Endodermal cell (in vitro differentiated cells): ENCODE data around the gene TECTA. TPM values are rescaled to one million over a fixed set of nuclear protein-coding genes. Genes with fewer than 3 reads are reported as not detected.

Source experiments
- DNase-seq: peaks from one replicate; pipeline ENCODE4 v3.0.0-alpha.2; 2017
- H3K27ac ChIP-seq: 2 replicates; pipeline ENCODE4 v1.5.1; 2013; ENCODE audit warnings: mild to moderate bottlenecking, low read depth, low read length, moderate library complexity
- H3K27me3 ChIP-seq: 2 replicates; pipeline ENCODE4 v1.6.1; 2013; ENCODE audit warnings: mild to moderate bottlenecking, low read length, moderate library complexity; ENCODE audit not compliant: insufficient read depth, control insufficient read depth, poor library complexity, severe bottlenecking
- H3K36me3 ChIP-seq: 2 replicates; pipeline ENCODE4 v1.7.0; 2013; ENCODE audit warnings: mild to moderate bottlenecking, low read length, moderate library complexity; ENCODE audit not compliant: control insufficient read depth, insufficient read depth
- H3K4me1 ChIP-seq: one replicate; pipeline ENCODE4 v1.7.0; 2013; ENCODE audit warnings: low read length; ENCODE audit not compliant: control insufficient read depth, insufficient read depth
- H3K4me3 ChIP-seq: 2 replicates; pipeline ENCODE4 v1.5.1; 2013; ENCODE audit warnings: mild to moderate bottlenecking, low read length, moderate library complexity
- H3K9ac ChIP-seq: 2 replicates; pipeline ENCODE4 v1.6.1; 2013; ENCODE audit warnings: mild to moderate bottlenecking, low read length, moderate library complexity; ENCODE audit not compliant: poor library complexity, severe bottlenecking; ENCODE audit errors: extremely low read depth
- H3K9me3 ChIP-seq: 2 replicates; pipeline ENCODE4 v1.6.1; 2013; ENCODE audit warnings: mild to moderate bottlenecking, low read length, moderate library complexity; ENCODE audit not compliant: control insufficient read depth
- H3K27ac Mint-ChIP-seq: 2 replicates; pipeline ENCODE4 v1.8.0; 2020; ENCODE audit warnings: mixed read lengths
- H3K27me3 Mint-ChIP-seq: 2 replicates; pipeline ENCODE4 v1.8.0; 2021; ENCODE audit warnings: mild to moderate bottlenecking, mixed read lengths; ENCODE audit not compliant: insufficient read depth
- H3K36me3 Mint-ChIP-seq: 2 replicates; pipeline ENCODE4 v1.8.0; 2020; ENCODE audit warnings: low read depth, mixed read lengths
- H3K4me1 Mint-ChIP-seq: 2 replicates; pipeline ENCODE4 v1.8.0; 2020; ENCODE audit warnings: mixed read lengths
- H3K4me3 Mint-ChIP-seq: 2 replicates; pipeline ENCODE4 v1.8.0; 2020; ENCODE audit warnings: mild to moderate bottlenecking, moderate library complexity, mixed read lengths
- H3K9me3 Mint-ChIP-seq: 2 replicates; pipeline ENCODE4 v1.8.0; 2020; ENCODE audit warnings: mild to moderate bottlenecking, mixed read lengths
- WGBS, 2 experiments: methylation state at CpG; one replicate each; pipeline versions ENCODE4 v1.1.5 to v1.1.7; 2013; ENCODE audit warnings: missing lambda C conversion rate in 2 of 2, mixed read lengths in 1 of 2; ENCODE audit not compliant: insufficient coverage in 1 of 2, insufficient read length in 1 of 2; 5-methylcytosine and 5-hydroxymethylcytosine counted together
- total RNA-seq, 2 donors: library from RNA; stranded (reverse); fragmentation: NEBNext Ultra II Directional in 1 of 2; extraction: Animal tissue kit (Norgen Biotek cat#: 25700) in 1 of 2; gene quantifications; 2 replicates in 1 of 2; 3 replicates in 1 of 2; pipeline ENCODE4 v1.2.1, GENCODE V29; 2021
- TF ChIP-seq, protein P1 (sequence below): fragments of 200-600 bp; sonication (generic); conservative IDR thresholded peaks from 2 replicates; pipeline ENCODE4 v1.5.0; 2021; ENCODE audit warnings: antibody characterized with exemption, mild to moderate bottlenecking

The TECTA gene
- total RNA-seq, 2 donors from 2014 or later, result 1.4 to 2.2 TPM

- Mint-ChIP-seq H3K4me1 (peaks cover 4% of the 10 kb centered on the region), H3K27me3 (no peaks in the 10 kb centered on the region), H3K9me3 (peaks cover 16% of the 10 kb centered on the region), H3K27ac (no peak overlapping the region), H3K36me3 (no peaks in the 10 kb centered on the region), H3K4me3 (no peak overlapping the region)
- Histone ChIP-seq H3K9ac (no peak overlapping the region), H3K9me3 (peaks cover 9% of the 10 kb centered on the region), H3K4me3 (no peak overlapping the region), H3K27me3 (no peaks in the 10 kb centered on the region), H3K36me3 (no peaks in the 10 kb centered on the region), H3K27ac (no peak overlapping the region), H3K4me1 (no peaks in the 10 kb centered on the region)
- peak; percentile 36 for DNase-seq
- TF ChIP-seq, protein P1, sequence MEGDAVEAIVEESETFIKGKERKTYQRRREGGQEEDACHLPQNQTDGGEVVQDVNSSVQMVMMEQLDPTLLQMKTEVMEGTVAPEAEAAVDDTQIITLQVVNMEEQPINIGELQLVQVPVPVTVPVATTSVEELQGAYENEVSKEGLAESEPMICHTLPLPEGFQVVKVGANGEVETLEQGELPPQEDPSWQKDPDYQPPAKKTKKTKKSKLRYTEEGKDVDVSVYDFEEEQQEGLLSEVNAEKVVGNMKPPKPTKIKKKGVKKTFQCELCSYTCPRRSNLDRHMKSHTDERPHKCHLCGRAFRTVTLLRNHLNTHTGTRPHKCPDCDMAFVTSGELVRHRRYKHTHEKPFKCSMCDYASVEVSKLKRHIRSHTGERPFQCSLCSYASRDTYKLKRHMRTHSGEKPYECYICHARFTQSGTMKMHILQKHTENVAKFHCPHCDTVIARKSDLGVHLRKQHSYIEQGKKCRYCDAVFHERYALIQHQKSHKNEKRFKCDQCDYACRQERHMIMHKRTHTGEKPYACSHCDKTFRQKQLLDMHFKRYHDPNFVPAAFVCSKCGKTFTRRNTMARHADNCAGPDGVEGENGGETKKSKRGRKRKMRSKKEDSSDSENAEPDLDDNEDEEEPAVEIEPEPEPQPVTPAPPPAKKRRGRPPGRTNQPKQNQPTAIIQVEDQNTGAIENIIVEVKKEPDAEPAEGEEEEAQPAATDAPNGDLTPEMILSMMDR, result peak; percentile 18
- 72 to 85% methylated on average over 2 to 5 of the region's 5 CpGs for WGBS, 2 experiments
These were observed 120.6 kb downstream of the TECTA start for GRCh38 chr11:121221496-121222200.

DNA sequence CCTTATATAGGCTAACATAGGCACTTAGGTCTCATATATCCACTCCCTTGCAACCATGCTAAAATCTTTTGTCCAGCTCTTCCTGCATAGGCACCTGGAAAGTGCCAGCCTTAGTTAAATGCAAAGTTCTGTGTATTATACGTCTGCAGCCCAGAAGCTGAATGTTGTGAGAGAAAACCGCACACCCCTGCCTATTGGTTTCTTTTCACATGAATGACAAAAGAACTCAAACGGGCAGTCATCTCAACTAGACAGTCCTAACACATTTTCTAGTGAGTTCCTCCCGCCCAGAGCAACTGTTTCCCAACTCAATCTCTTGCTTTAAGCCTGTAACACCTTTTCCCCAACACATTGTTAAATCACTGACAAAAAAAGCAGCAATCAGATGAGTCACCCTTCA is 122.1 kb downstream of the TECTA start:
- Histone ChIP-seq H3K9ac (no peak overlapping the region), H3K9me3 (peaks cover 24% of the 10 kb centered on the region), H3K27me3 (no peaks in the 10 kb centered on the region), H3K4me3 (no peak overlapping the region), H3K27ac (no peak overlapping the region), H3K36me3 (no peaks in the 10 kb centered on the region), H3K4me1 (no peaks in the 10 kb centered on the region)
- H3K4me3 Mint-ChIP-seq, result no peak overlapping the region
- H3K27ac Mint-ChIP-seq, result no peak overlapping the region
- no peaks in the 10 kb centered on the region for H3K27me3 Mint-ChIP-seq
- TF ChIP-seq, protein P1, result no peak
- no peak for DNase-seq
- peaks cover 4% of the 10 kb centered on the region for H3K4me1 Mint-ChIP-seq
- no peaks in the 10 kb centered on the region for H3K36me3 Mint-ChIP-seq
- WGBS, 2 experiments, result 88 to 89% methylated on average over 4 of the region's 4 CpGs
- H3K9me3 Mint-ChIP-seq, result peaks cover 31% of the 10 kb centered on the region

GRCh38 chr11:121225382-121225781 is 124.3 kb downstream of the TECTA start:
- H3K9ac ChIP-seq, result no peak overlapping the region
- no peak overlapping the region for H3K27ac Mint-ChIP-seq
- H3K4me3 Mint-ChIP-seq, result no peak overlapping the region
- peaks cover 4% of the 10 kb centered on the region for H3K4me1 Mint-ChIP-seq
- H3K27me3 Mint-ChIP-seq, result no peaks in the 10 kb centered on the region
- WGBS, 2 experiments, result 85 to 92% methylated on average over 3 to 4 of the region's 4 CpGs
- H3K9me3 ChIP-seq, result peaks cover 25% of the 10 kb centered on the region
- TF ChIP-seq, protein P1, result no peak
- no peaks in the 10 kb centered on the region for H3K36me3 Mint-ChIP-seq
- H3K4me3 ChIP-seq, result no peak overlapping the region
- H3K9me3 Mint-ChIP-seq, result peaks cover 32% of the 10 kb centered on the region
- no peaks in the 10 kb centered on the region for H3K4me1 ChIP-seq
- H3K27me3 ChIP-seq, result no peaks in the 10 kb centered on the region
- H3K36me3 ChIP-seq, result no peaks in the 10 kb centered on the region
- H3K27ac ChIP-seq, result no peak overlapping the region
- no peak for DNase-seq
